GM12875 (cell line): ENCODE data around the gene INPP5A.

Experiments used
- H3K4me3 ChIP-seq: one replicate; pipeline ENCODE4 v1.5.1; 2011; ENCODE audit warnings: low read depth, low read length, control low read depth
- TF ChIP-seq, protein P1 (sequence below): IDR thresholded peaks from 2 replicates; pipeline ENCODE4 v1.5.1; 2011; ENCODE audit warnings: low read depth, mild to moderate bottlenecking, control low read depth, inconsistent platforms, low read length, moderate library complexity, borderline replicate concordance; ENCODE audit not compliant: insufficient read depth

INPP5A gene

DNA sequence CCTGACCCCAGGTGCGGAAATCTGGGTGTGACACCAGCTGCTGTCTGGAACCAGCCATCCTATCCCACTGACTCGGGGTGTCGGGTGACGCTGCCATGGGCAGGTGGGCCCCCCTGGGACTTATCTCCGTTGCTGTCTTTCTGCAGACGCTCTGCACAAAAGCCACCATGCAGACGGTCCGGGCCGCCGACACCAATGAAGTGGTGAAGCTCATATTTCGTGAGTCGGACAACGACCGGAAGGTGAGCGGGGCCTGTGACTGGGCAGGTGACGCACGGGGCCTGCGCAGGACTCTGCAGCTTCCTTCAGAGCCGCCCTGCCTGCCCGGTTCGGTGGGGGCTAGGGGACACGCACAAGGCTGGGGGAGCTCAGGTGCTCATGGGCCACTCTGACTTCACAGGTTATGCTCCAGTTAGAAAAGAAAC, 211.8 kb downstream of the INPP5A start:
- TF ChIP-seq, protein P1, sequence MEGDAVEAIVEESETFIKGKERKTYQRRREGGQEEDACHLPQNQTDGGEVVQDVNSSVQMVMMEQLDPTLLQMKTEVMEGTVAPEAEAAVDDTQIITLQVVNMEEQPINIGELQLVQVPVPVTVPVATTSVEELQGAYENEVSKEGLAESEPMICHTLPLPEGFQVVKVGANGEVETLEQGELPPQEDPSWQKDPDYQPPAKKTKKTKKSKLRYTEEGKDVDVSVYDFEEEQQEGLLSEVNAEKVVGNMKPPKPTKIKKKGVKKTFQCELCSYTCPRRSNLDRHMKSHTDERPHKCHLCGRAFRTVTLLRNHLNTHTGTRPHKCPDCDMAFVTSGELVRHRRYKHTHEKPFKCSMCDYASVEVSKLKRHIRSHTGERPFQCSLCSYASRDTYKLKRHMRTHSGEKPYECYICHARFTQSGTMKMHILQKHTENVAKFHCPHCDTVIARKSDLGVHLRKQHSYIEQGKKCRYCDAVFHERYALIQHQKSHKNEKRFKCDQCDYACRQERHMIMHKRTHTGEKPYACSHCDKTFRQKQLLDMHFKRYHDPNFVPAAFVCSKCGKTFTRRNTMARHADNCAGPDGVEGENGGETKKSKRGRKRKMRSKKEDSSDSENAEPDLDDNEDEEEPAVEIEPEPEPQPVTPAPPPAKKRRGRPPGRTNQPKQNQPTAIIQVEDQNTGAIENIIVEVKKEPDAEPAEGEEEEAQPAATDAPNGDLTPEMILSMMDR: no peak
- H3K4me3 ChIP-seq: no peak overlapping the region

DNA sequence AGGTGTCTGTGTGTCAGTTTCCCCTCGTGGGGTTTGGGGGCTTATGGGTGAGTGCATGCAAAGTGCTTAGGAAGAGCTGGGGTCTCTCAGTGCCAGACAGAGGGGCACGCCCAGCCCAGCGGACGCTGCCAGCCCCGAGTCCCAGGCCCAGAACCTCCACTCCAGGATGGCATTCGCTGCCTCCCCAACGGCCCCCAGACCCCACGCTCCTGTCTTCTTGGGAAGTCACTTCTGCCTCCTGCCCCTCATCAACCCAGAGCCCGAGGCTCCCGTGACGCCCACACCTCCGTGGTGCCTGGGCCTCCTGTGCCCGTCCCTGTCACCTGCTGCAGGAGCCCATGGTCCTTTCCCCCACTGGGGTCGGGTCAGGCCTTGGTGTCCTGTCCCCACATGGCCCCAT, 213.3 kb downstream of the INPP5A start:
- no peak overlapping the region for H3K4me3 ChIP-seq
- TF ChIP-seq, protein P1: no peak

- H3K4me3 ChIP-seq: no peak overlapping the region
- TF ChIP-seq, protein P1: no peak
These were observed 214.8 kb downstream of the INPP5A start for GRCh38 chr10:132752378-132752777.

GRCh38 chr10:132752961-132753360, 215.4 kb downstream of the INPP5A start:
- no peak overlapping the region for H3K4me3 ChIP-seq
- TF ChIP-seq, protein P1: no peak

GRCh38 chr10:132753596-132753995, 216.0 kb downstream of the INPP5A start:
- TF ChIP-seq, protein P1: no peak
- no peak overlapping the region for H3K4me3 ChIP-seq

DNA sequence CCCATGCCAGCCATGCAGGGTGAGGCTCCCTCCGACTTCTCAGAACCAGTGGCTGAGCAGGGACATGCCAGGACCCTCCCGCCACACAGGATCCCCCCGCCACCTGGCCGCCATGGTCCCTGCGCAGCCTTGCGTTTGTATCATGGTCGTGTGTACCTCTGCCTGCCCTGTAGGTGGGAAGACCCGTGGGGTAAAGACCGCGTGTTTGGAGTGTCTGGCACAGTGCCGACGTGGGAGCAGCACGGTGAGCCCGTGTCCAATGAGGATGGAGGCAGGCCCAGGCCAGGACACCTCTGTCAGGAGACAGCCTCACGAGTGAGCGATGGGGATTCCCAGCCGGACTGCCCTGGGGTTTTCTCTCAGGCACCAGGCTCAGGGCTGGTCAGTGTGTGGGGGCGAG, 216.5 kb downstream of the INPP5A start:
- no peak overlapping the region for H3K4me3 ChIP-seq
- TF ChIP-seq, protein P1: no peak

- TF ChIP-seq, protein P1: no peak
These were observed 217.7 kb downstream of the INPP5A start for GRCh38 chr10:132755166-132755711.

More at GRCh38 chr10:132755166-132755711, 217.7 kb downstream of the INPP5A start:
- no peak overlapping the region for H3K4me3 ChIP-seq
